ENCODE results near the gene PFAS.

The PFAS gene

DNA sequence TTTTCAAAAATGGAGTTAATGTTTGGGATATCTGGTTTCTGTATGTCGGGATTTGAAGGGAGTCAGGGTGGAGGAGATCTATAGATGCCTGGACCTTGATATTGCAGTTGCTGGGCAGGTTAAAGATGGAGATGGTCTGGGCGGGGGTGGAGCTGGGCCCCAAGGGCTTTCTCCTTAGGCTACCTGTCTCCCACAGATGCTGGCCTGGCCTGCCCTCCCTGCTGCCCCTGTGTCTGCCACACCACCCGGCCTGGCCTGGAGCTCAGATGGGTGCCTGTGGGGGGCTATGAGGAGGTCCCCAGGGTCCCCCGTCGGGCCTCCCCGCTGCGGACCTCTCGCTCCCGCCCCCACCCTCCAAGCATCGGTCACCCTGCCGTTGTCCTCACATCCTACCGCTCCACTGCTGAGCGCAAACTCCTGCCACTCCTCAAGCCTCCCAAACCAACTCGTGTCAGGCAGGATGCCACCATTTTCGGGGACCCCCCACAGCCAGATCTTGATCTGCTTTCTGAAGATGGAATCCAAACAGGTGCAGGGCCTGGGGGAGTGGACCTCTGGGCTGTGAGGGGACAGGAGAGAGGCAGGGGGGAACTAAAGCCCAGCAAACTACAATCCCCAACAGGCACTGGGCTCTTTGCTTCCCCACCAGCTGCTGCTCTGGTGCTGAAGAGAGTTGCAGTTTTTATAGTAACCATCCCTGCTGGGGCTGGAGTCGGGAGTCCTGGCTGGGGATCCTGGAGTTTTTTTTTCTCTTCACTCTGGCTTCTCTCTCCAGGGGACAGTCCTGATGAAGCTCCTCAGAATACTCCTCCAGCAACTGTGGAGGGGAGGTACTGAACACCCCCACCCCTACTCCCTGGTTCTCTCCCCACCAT, 63.9 kb downstream of the PFAS start:
- Histone ChIP-seq H3K4me2 (ENCODE audit: low read length) (no peak overlapping the region), H3K4me1 (ENCODE audit: control insufficient read depth, low read length) (no peaks in the 10 kb centered on the region), H4K20me1 (ENCODE audit: control insufficient read depth, insufficient read depth, low read depth, low read length) (no peaks in the 10 kb centered on the region), H3F3A (ENCODE audit: control insufficient read depth, insufficient read depth) (no peaks in the 10 kb centered on the region), H3K27ac (ENCODE audit: low read depth, low read length) (no peak overlapping the region), H3K9me2 (replicated peaks; ENCODE audit: control insufficient read depth, low read length) (no peaks in the 10 kb centered on the region), H3K4me3 (ENCODE audit: low read length) (no peak overlapping the region), H3K9me3 (ENCODE audit: control insufficient read depth, insufficient read depth, low read length) (no peaks in the 10 kb centered on the region), H3K79me2 (ENCODE audit: control insufficient read depth, low read length) (no peaks in the 10 kb centered on the region), H3K27me3 (ENCODE audit: control insufficient read depth, low read length) (peaks cover 5% of the 10 kb centered on the region; the same call in 1 of the 2 replicates), H3K36me3 (ENCODE audit: control insufficient read depth, low read length) (no peaks in the 10 kb centered on the region)
- TF ChIP-seq, protein P1, sequence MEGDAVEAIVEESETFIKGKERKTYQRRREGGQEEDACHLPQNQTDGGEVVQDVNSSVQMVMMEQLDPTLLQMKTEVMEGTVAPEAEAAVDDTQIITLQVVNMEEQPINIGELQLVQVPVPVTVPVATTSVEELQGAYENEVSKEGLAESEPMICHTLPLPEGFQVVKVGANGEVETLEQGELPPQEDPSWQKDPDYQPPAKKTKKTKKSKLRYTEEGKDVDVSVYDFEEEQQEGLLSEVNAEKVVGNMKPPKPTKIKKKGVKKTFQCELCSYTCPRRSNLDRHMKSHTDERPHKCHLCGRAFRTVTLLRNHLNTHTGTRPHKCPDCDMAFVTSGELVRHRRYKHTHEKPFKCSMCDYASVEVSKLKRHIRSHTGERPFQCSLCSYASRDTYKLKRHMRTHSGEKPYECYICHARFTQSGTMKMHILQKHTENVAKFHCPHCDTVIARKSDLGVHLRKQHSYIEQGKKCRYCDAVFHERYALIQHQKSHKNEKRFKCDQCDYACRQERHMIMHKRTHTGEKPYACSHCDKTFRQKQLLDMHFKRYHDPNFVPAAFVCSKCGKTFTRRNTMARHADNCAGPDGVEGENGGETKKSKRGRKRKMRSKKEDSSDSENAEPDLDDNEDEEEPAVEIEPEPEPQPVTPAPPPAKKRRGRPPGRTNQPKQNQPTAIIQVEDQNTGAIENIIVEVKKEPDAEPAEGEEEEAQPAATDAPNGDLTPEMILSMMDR (IDR thresholded peaks at IDR 0.05; ENCODE audit: low read depth, low read length, poor library complexity, severe bottlenecking), result no peak
- no peak for TF ChIP-seq EZH2phosphoT487 (IDR thresholded peaks at IDR 0.05; ENCODE audit: borderline replicate concordance, low read length)

DNA sequence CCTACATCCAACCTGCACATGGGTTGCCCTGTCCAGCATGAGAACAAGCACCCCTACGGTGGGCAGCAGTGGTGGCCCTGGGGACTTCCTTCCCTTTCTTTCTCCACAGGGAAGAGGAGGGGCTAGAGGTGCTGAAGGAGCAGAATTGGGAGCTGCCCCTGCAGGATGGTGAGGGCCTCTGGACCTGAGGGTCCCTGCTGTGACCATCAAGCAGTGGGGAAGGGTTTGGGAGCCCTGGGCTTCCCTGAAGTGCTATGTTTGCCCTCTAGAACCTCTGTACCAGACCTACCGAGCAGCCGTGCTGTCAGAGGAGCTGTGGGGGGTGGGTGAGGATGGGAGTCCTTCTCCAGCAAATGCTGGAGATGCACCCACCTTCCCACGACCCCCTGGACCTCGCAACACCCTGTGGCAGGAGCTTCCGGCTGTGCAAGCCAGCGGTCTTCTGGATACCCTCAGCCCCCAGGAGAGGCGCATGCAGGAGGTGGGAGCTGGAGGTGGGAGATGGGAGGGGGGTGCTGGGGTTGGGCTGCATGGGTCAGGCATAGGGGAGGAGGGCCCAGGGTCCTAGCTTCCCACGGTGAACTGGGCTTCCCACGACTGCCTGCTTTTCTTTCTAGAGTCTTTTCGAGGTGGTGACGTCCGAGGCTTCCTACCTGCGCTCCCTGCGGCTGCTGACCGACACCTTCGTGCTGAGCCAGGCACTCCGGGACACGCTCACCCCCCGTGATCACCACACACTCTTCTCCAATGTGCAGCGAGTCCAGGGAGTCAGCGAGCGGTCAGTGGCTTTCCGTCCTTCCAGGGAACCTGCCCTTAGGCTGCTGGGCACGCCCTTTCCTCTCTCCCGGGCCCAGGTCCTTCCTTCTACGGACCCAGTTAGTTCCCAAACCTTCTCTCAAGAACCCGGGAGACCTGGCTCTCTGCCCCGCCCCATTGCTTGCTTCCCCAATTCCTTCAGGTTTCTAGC, 66.0 kb downstream of the PFAS start:
- Histone ChIP-seq H4K20me1 (ENCODE audit: control insufficient read depth, insufficient read depth, low read depth, low read length) (no peaks in the 10 kb centered on the region), H3K4me2 (ENCODE audit: low read length) (no peak overlapping the region), H3K36me3 (ENCODE audit: control insufficient read depth, low read length) (no peaks in the 10 kb centered on the region), H3K9me3 (ENCODE audit: control insufficient read depth, insufficient read depth, low read length) (no peaks in the 10 kb centered on the region), H3F3A (ENCODE audit: control insufficient read depth, insufficient read depth) (no peaks in the 10 kb centered on the region), H3K9me2 (replicated peaks; ENCODE audit: control insufficient read depth, low read length) (no peaks in the 10 kb centered on the region), H3K27me3 (ENCODE audit: control insufficient read depth, low read length) (peaks cover 5% of the 10 kb centered on the region; the same call in 1 of the 2 replicates), H3K4me3 (ENCODE audit: low read length) (no peak overlapping the region), H3K27ac (ENCODE audit: low read depth, low read length) (no peak overlapping the region), H3K79me2 (ENCODE audit: control insufficient read depth, low read length) (no peaks in the 10 kb centered on the region), H3K4me1 (ENCODE audit: control insufficient read depth, low read length) (no peaks in the 10 kb centered on the region)
- TF ChIP-seq, protein P1 (IDR thresholded peaks at IDR 0.05; ENCODE audit: low read depth, low read length, poor library complexity, severe bottlenecking), result no peak
- TF ChIP-seq EZH2phosphoT487 (IDR thresholded peaks at IDR 0.05; ENCODE audit: borderline replicate concordance, low read length), result no peak

DNA sequence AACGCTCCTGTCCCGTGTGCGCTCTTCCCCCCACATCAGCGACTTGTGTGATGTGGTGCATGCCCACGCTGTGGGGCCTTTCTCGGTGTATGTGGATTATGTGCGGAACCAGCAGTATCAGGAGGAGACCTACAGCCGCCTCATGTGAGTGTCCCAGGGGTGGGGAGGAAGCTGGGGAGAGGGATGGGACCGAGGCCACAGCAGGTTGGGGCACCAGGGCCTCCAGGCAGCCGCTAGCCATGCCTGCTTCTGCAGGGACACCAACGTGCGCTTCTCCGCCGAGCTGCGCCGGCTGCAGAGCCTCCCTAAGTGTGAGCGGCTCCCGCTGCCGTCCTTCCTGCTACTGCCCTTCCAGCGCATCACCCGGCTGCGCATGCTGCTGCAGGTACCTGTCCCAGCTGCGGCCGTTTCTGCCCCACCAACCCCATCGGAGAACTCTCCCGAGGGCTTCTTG, 66.7 kb downstream of the PFAS start:
- Histone ChIP-seq H3K9me2 (replicated peaks; ENCODE audit: control insufficient read depth, low read length) (no peaks in the 10 kb centered on the region), H3F3A (ENCODE audit: control insufficient read depth, insufficient read depth) (no peaks in the 10 kb centered on the region), H3K4me1 (ENCODE audit: control insufficient read depth, low read length) (no peaks in the 10 kb centered on the region), H3K79me2 (ENCODE audit: control insufficient read depth, low read length) (no peaks in the 10 kb centered on the region), H3K4me2 (ENCODE audit: low read length) (no peak overlapping the region), H3K36me3 (ENCODE audit: control insufficient read depth, low read length) (no peaks in the 10 kb centered on the region), H3K9me3 (ENCODE audit: control insufficient read depth, insufficient read depth, low read length) (no peaks in the 10 kb centered on the region), H3K27me3 (ENCODE audit: control insufficient read depth, low read length) (peaks cover 5% of the 10 kb centered on the region; the same call in 1 of the 2 replicates), H4K20me1 (ENCODE audit: control insufficient read depth, insufficient read depth, low read depth, low read length) (no peaks in the 10 kb centered on the region), H3K4me3 (ENCODE audit: low read length) (no peak overlapping the region), H3K27ac (ENCODE audit: low read depth, low read length) (no peak overlapping the region)
- TF ChIP-seq, protein P1 (IDR thresholded peaks at IDR 0.05; ENCODE audit: low read depth, low read length, poor library complexity, severe bottlenecking), result no peak
- TF ChIP-seq EZH2phosphoT487 (IDR thresholded peaks at IDR 0.05; ENCODE audit: borderline replicate concordance, low read length), result no peak

All from DOHH2 (cell line).